ENCODE data around the gene ZDHHC7. TPM values are rescaled to one million over a fixed set of nuclear protein-coding genes. Genes with fewer than 3 reads are reported as not detected.
A peak's percentile ranks its signal among the peaks of the same experiment; 100 is the strongest.

Gene ZDHHC7
- total RNA-seq, 6 donors from 2014 or later = 77.4 to 112 (median 92.7) TPM

- Histone ChIP-seq H3K27me3 (no peaks in the 10 kb centered on the region), H3K9me3 (no peaks in the 10 kb centered on the region), H3K36me3 (no peaks in the 10 kb centered on the region), H3K4me1 (peaks cover 10 to 16% (median 14%) of the 10 kb centered on the region in 4 donors), H3K4me3 (no peak overlapping the region), H3K27ac (no peak overlapping the region)
- no peak for TF ChIP-seq POLR2A (IDR thresholded peaks at IDR 0.05)
- TF ChIP-seq POLR2AphosphoS5 (IDR thresholded peaks at IDR 0.05) = no peak
- no peak for TF ChIP-seq CTCF (IDR thresholded peaks at IDR 0.05)
- TF ChIP-seq EP300 (IDR thresholded peaks at IDR 0.05) = no peak
- DNase-seq (no peak), ATAC-seq (ENCODE audit: low FRiP score in 2 of 2) (no peak)
- WGBS, 2 donors = 81% methylated on average over 6 of the region's 6 CpGs; no CpG with 5 or more reads in 1 of the 2 donors
Measured at GRCh38 chr16:84955427-84955826, 55.9 kb downstream of the ZDHHC7 start.

- H3K4me3 ChIP-seq = no peak overlapping the region
- H3K27me3 ChIP-seq = no peaks in the 10 kb centered on the region
- DNase-seq = no peak
- H3K36me3 ChIP-seq = no peaks in the 10 kb centered on the region
- 47 to 59% methylated on average over 9 of the region's 9 CpGs for WGBS, 2 donors
- H3K27ac ChIP-seq = peak overlapping the region in 2 of 4 donors; percentile 6 to 28
- TF ChIP-seq POLR2AphosphoS5 (IDR thresholded peaks at IDR 0.05) = no peak
- no peak for TF ChIP-seq POLR2A (IDR thresholded peaks at IDR 0.05)
- TF ChIP-seq CTCF (IDR thresholded peaks at IDR 0.05) = no peak
- no peak for TF ChIP-seq EP300 (IDR thresholded peaks at IDR 0.05)
- no peaks in the 10 kb centered on the region for H3K9me3 ChIP-seq
- peaks cover 10 to 16% (median 14%) of the 10 kb centered on the region in 4 donors for H3K4me1 ChIP-seq
- no peak for ATAC-seq (ENCODE audit: low FRiP score in 2 of 2)
Measured at GRCh38 chr16:84953190-84953746, 58.1 kb downstream of the ZDHHC7 start.

- TF ChIP-seq CTCF (IDR thresholded peaks at IDR 0.05) (peak; percentile 89 to 93 (median 92)), POLR2AphosphoS5 (IDR thresholded peaks at IDR 0.05) (peak in 1 of 2 donors; percentile 19), POLR2A (IDR thresholded peaks at IDR 0.05) (no peak), EP300 (IDR thresholded peaks at IDR 0.05) (no peak)
- no peak overlapping the region for H3K4me3 ChIP-seq
- H3K36me3 ChIP-seq = no peaks in the 10 kb centered on the region
- peak in 1 of 2 donors; percentile 87 for DNase-seq
- H3K27ac ChIP-seq = peak overlapping the region in 2 of 4 donors; percentile 6 to 28
- no peaks in the 10 kb centered on the region for H3K9me3 ChIP-seq
- 38 to 79% methylated on average over 4 to 11 of the region's 12 CpGs for WGBS, 2 donors
- no peaks in the 10 kb centered on the region for H3K27me3 ChIP-seq
- ATAC-seq (ENCODE audit: low FRiP score in 2 of 2) = peak; percentile 93 to 95
- peaks cover 10 to 16% (median 14%) of the 10 kb centered on the region in 4 donors for H3K4me1 ChIP-seq
Measured at GRCh38 chr16:84952335-84953189, 58.8 kb downstream of the ZDHHC7 start.

- H3K27ac ChIP-seq = no peak overlapping the region
- no peak overlapping the region for H3K4me3 ChIP-seq
- 77% methylated on average over 10 of the region's 10 CpGs; no CpG with 5 or more reads in 1 of the 2 donors for WGBS, 2 donors
- H3K4me1 ChIP-seq = peaks cover 10 to 16% (median 14%) of the 10 kb centered on the region in 4 donors
- no peak for ATAC-seq (ENCODE audit: low FRiP score in 2 of 2)
- DNase-seq = no peak
- H3K36me3 ChIP-seq = no peaks in the 10 kb centered on the region
- TF ChIP-seq CTCF (IDR thresholded peaks at IDR 0.05) = no peak
- TF ChIP-seq EP300 (IDR thresholded peaks at IDR 0.05) = no peak
- TF ChIP-seq POLR2A (IDR thresholded peaks at IDR 0.05) = no peak
- no peak for TF ChIP-seq POLR2AphosphoS5 (IDR thresholded peaks at IDR 0.05)
- H3K9me3 ChIP-seq = no peaks in the 10 kb centered on the region
- no peaks in the 10 kb centered on the region for H3K27me3 ChIP-seq
Measured at GRCh38 chr16:84950906-84951305, 60.4 kb downstream of the ZDHHC7 start.

All from upper lobe of left lung (tissue), 6 donors.